Measurements from ENCODE around the gene FOXL3.

DNA sequence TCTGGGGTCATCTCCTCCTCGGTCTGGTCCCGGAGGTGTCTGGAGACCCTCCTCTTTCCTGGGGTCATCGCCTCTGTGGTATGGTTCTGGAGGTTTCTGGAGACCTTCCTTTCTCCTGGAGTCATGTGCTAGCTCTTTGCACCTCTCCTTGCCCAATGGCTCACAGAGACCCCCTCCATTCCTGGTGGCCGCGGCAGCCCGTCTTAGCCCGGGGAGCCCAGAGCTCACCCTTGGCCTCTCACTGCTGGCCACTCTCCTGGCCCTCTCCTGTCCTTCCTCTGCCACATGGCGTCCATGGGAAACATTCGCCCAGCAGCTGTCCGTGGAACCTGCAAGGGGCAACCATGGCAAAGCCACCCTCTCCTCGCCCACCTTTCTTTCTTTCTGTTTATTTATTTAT is 20.2 kb upstream of the FOXL3 start:
- TF ChIP-seq, protein P1, sequence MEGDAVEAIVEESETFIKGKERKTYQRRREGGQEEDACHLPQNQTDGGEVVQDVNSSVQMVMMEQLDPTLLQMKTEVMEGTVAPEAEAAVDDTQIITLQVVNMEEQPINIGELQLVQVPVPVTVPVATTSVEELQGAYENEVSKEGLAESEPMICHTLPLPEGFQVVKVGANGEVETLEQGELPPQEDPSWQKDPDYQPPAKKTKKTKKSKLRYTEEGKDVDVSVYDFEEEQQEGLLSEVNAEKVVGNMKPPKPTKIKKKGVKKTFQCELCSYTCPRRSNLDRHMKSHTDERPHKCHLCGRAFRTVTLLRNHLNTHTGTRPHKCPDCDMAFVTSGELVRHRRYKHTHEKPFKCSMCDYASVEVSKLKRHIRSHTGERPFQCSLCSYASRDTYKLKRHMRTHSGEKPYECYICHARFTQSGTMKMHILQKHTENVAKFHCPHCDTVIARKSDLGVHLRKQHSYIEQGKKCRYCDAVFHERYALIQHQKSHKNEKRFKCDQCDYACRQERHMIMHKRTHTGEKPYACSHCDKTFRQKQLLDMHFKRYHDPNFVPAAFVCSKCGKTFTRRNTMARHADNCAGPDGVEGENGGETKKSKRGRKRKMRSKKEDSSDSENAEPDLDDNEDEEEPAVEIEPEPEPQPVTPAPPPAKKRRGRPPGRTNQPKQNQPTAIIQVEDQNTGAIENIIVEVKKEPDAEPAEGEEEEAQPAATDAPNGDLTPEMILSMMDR (IDR thresholded peaks at IDR 0.05; ENCODE audit: poor library complexity): no peak
- no peak for TF ChIP-seq EZH2phosphoT487 (IDR thresholded peaks at IDR 0.05; ENCODE audit: low read depth, severe bottlenecking, unreplicated experiment)
- no peak for TF ChIP-seq EZH2 (IDR thresholded peaks at IDR 0.05; ENCODE audit: borderline replicate concordance)

All from hepatocyte (in vitro differentiated cells).